Measurements from ENCODE around the gene DPEP2NB. TPM values are rescaled to one million over a fixed set of nuclear protein-coding genes. Genes with fewer than 3 reads are reported as not detected.
A peak's percentile ranks its signal among the peaks of the same experiment; 100 is the strongest.

DPEP2NB gene
- total RNA-seq, 1 experiment from 2014 or later, result not detected

DNA sequence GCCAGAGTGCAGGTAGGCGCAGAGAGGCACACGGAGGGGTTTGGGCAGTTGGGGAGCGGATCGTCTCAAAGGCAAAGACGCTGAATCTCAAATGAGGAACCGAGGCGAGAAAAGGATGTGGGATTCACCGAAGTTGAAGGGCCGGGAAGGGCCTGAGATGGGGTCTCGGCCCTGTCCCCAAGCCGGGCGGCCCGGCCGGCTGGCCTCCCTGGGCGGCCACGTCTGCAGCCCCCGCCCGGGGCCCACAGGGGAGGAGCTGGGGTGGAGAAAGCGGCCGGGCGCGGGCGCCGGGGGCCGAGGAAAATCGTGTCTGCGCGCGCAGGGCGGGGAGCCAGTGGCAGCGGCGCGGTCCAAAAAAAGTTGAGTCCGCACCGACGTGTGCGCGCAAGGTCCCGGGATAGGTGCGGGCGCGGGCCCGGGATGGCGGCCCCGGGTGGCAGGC lies 47.7 kb downstream of the DPEP2NB start:
- Histone ChIP-seq H3K79me2 (ENCODE audit: insufficient read depth, low read length) (no peaks in the 10 kb centered on the region; the same call in 1 of the 2 replicates), H3T11ph (ENCODE audit: low read length) (no peak overlapping the region), H3K27me3 (ENCODE audit: insufficient read depth, low read length) (no peaks in the 10 kb centered on the region), H3K4me1 (ENCODE audit: insufficient read depth, low read length) (peaks cover 5% of the 10 kb centered on the region; the same call in 1 of the 2 replicates), H4K8ac (replicated peaks; ENCODE audit: insufficient read length, low read depth, low read length) (no peak overlapping the region), H3K9ac (ENCODE audit: extremely low read depth, insufficient read length, low read length) (peak overlapping the region; percentile 33), H3K23ac (ENCODE audit: insufficient read length, low read depth, low read length) (no peak overlapping the region), H3K14ac (ENCODE audit: insufficient read depth, low read length) (peak overlapping the region; percentile 80; the same call in 1 of the 2 replicates), H3K56ac (ENCODE audit: insufficient read length, low read depth, low read length) (no peak overlapping the region), H2BK15ac (ENCODE audit: low read depth, low read length) (no peak overlapping the region), H3K23me2 (ENCODE audit: insufficient read length, low read depth, low read length, poor library complexity, severe bottlenecking) (peaks cover 3% of the 10 kb centered on the region), H4K20me1 (ENCODE audit: control insufficient read depth, insufficient read depth, insufficient read length) (peaks cover 3% of the 10 kb centered on the region), H3K4me2 (ENCODE audit: insufficient read depth, insufficient read length, low read length) (peak overlapping the region; percentile 66), H3K79me1 (ENCODE audit: insufficient read depth, low read depth, low read length, poor library complexity, severe bottlenecking) (peaks cover 4% of the 10 kb centered on the region), H2AFZ (ENCODE audit: low read length) (no peak overlapping the region), H4K5ac (ENCODE audit: insufficient read length, low read depth, low read length) (no peak overlapping the region), H4K91ac (ENCODE audit: insufficient read length, low read depth, low read length) (no peak overlapping the region), H3K9me3 (ENCODE audit: control insufficient read depth, low read depth, low read length) (no peaks in the 10 kb centered on the region), H2BK5ac (ENCODE audit: insufficient read length, low read length) (no peak overlapping the region), H2AK5ac (ENCODE audit: insufficient read length, low read length) (no peak overlapping the region), H3K18ac (ENCODE audit: insufficient read length, low read depth, low read length) (no peak overlapping the region), H2BK20ac (ENCODE audit: low read depth, low read length, poor library complexity, severe bottlenecking) (no peak overlapping the region), H2BK120ac (ENCODE audit: low read depth, low read length, poor library complexity, severe bottlenecking) (no peak overlapping the region), H2BK12ac (ENCODE audit: insufficient read length, low read depth, low read length) (no peak overlapping the region), H3K4ac (ENCODE audit: low read depth, low read length) (no peak overlapping the region), H3K27ac (ENCODE audit: insufficient read length, low read depth, low read length) (no peak overlapping the region)
- DNase-seq, result no peak
- TF ChIP-seq, protein P1, sequence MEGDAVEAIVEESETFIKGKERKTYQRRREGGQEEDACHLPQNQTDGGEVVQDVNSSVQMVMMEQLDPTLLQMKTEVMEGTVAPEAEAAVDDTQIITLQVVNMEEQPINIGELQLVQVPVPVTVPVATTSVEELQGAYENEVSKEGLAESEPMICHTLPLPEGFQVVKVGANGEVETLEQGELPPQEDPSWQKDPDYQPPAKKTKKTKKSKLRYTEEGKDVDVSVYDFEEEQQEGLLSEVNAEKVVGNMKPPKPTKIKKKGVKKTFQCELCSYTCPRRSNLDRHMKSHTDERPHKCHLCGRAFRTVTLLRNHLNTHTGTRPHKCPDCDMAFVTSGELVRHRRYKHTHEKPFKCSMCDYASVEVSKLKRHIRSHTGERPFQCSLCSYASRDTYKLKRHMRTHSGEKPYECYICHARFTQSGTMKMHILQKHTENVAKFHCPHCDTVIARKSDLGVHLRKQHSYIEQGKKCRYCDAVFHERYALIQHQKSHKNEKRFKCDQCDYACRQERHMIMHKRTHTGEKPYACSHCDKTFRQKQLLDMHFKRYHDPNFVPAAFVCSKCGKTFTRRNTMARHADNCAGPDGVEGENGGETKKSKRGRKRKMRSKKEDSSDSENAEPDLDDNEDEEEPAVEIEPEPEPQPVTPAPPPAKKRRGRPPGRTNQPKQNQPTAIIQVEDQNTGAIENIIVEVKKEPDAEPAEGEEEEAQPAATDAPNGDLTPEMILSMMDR (conservative IDR thresholded peaks at IDR 0.05), result no peak
- no peaks in the 10 kb centered on the region; a peak in 1 of 5 replicates for H3K9me3 Mint-ChIP-seq
- peak overlapping the region; percentile 46 to 93 (median 57); a peak in 3 of 7 replicates for H3K27ac Mint-ChIP-seq
- H3K36me3 Mint-ChIP-seq (ENCODE audit: insufficient read depth in 1 of 3, low read depth in 3 of 3), result peaks cover 2 to 17% (median 2%) of the 10 kb centered on the region in 3 experiments; a peak in 6 of 7 replicates
- peaks cover 2% of the 10 kb centered on the region for H3K27me3 Mint-ChIP-seq (ENCODE audit: low read depth)
- WGBS (ENCODE audit: extremely low coverage, insufficient read length, low lambda C conversion rate), result no CpG with 5 or more reads among the region's 45 CpGs
- peaks cover 37 to 42% of the 10 kb centered on the region in 2 experiments for H3K4me1 Mint-ChIP-seq
- peak overlapping the region; percentile 93 to 95 for H3K4me3 Mint-ChIP-seq
